Kidney (tissue), 14 donors: ENCODE measurements around the gene EIF2S2. TPM values are rescaled to one million over a fixed set of nuclear protein-coding genes. Genes with fewer than 3 reads are reported as not detected.

ENCODE experiments used
- DNase-seq, 5 donors: peaks; one replicate each; pipeline ENCODE4 v3.0.0-alpha.2; 2013 to 2020
- FAIRE-seq: peaks from 2 replicates; lab custom pipeline; 2012; peaks lifted over from hg19 to GRCh38; lab: Jason Lieb, UNC
- H3K27ac ChIP-seq, 2 donors: one replicate each; pipeline ENCODE4 v1.7.0; 2013; ENCODE audit warnings: low read depth in 2 of 2, low read length in 2 of 2, inconsistent platforms in 1 of 2
- H3K27me3 ChIP-seq: one replicate; pipeline ENCODE4 v1.7.1; 2013; ENCODE audit warnings: low read length, inconsistent platforms; ENCODE audit not compliant: control insufficient read depth, insufficient read depth
- H3K36me3 ChIP-seq, 3 donors: one replicate each; pipeline versions ENCODE4 v1.7.0 to v1.7.1; 2013; ENCODE audit warnings: low read length in 3 of 3, control low read depth in 1 of 3, inconsistent platforms in 1 of 3; ENCODE audit not compliant: insufficient read depth in 3 of 3, control insufficient read depth in 2 of 3
- H3K4me1 ChIP-seq, 3 donors: one replicate each; pipeline versions ENCODE4 v1.7.0 to v1.7.1; 2013; ENCODE audit warnings: low read length in 3 of 3, inconsistent platforms in 1 of 3, low read depth in 1 of 3; ENCODE audit not compliant: control insufficient read depth in 2 of 3, insufficient read depth in 2 of 3
- H3K4me3 ChIP-seq, 3 donors: one replicate each; pipeline versions ENCODE4 v1.7.0 to v1.8.1; 2013; ENCODE audit warnings: low read length in 3 of 3, control low read depth in 1 of 3, inconsistent platforms in 1 of 3
- H3K9ac ChIP-seq, 3 donors: one replicate each; pipeline versions ENCODE4 v1.7.0 to v1.7.1; 2013; ENCODE audit warnings: low read length in 3 of 3, control low read depth in 1 of 3, inconsistent platforms in 1 of 3
- H3K9me3 ChIP-seq, 3 donors: one replicate each; pipeline versions ENCODE4 v1.7.0 to v1.7.1; 2013; ENCODE audit warnings: low read length in 3 of 3, control low read depth in 1 of 3, inconsistent platforms in 1 of 3; ENCODE audit not compliant: control insufficient read depth in 2 of 3, insufficient read depth in 1 of 3
- intact Hi-C: fragments of 100-400 bp; cut with DNase I; formaldehyde crosslinking; loops from one replicate; pipeline ENCODE4 v1.11.1; 2022
- polyA plus RNA-seq: library from polyadenylated mRNA; stranded (reverse); fragments of 350-450 nt; fragmentation: Illumina TruSeq; extraction: RNeasy Lipid Tissue Mini Kit (QIAGEN cat#74804); gene quantifications from one replicate; pipeline ENCODE4 v1.2.3, GENCODE V29; 2014; ENCODE audit warnings: low read depth, low replicate concordance; ENCODE audit not compliant: insufficient read depth
- total RNA-seq: library from RNA; stranded (reverse); fragmentation: NEBNext Ultra II Directional; extraction: Animal tissue kit (Norgen Biotek cat#: 25700); gene quantifications from one replicate; pipeline ENCODE4 v1.2.1, GENCODE V29; 2021
- TF ChIP-seq, protein P1 (sequence below): IDR thresholded peaks from 3 replicates; pipeline ENCODE4 v1.5.1; 2012; ENCODE audit warnings: mild to moderate bottlenecking, moderate library complexity, borderline replicate concordance; ENCODE audit not compliant: insufficient read depth; ENCODE audit errors: extremely low read depth
- donor health status: control.
- donor health status: control.
- donor health status: control.
- donor health status: control.
- donor health status: control.
- donor health status: DM: yes; HTN: yes; CAD: no.
- donor health status: Normal renal cell carcinoma (clear cell type).

Gene EIF2S2
- total and polyA plus RNA-seq, 2 donors from 2014 or later: 51.2 to 60.3 TPM

- no peak overlapping the region for H3K4me3 ChIP-seq
- H3K36me3 ChIP-seq: peaks cover 7 to 41% (median 31%) of the 10 kb centered on the region in 3 donors
- no peaks in the 10 kb centered on the region for H3K27me3 ChIP-seq
- no peaks in the 10 kb centered on the region for H3K4me1 ChIP-seq
- intact Hi-C loops: no loop called here
- FAIRE-seq: no peak
- H3K9ac ChIP-seq: no peak overlapping the region
- no peak for DNase-seq
- no peak overlapping the region for H3K27ac ChIP-seq
- H3K9me3 ChIP-seq: no peaks in the 10 kb centered on the region
- TF ChIP-seq, protein P1, sequence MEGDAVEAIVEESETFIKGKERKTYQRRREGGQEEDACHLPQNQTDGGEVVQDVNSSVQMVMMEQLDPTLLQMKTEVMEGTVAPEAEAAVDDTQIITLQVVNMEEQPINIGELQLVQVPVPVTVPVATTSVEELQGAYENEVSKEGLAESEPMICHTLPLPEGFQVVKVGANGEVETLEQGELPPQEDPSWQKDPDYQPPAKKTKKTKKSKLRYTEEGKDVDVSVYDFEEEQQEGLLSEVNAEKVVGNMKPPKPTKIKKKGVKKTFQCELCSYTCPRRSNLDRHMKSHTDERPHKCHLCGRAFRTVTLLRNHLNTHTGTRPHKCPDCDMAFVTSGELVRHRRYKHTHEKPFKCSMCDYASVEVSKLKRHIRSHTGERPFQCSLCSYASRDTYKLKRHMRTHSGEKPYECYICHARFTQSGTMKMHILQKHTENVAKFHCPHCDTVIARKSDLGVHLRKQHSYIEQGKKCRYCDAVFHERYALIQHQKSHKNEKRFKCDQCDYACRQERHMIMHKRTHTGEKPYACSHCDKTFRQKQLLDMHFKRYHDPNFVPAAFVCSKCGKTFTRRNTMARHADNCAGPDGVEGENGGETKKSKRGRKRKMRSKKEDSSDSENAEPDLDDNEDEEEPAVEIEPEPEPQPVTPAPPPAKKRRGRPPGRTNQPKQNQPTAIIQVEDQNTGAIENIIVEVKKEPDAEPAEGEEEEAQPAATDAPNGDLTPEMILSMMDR: no peak
Observed at GRCh38 chr20:34102342-34102741, 9.7 kb downstream of the EIF2S2 start.

GRCh38 chr20:34100576-34100975 is 11.5 kb downstream of the EIF2S2 start:
- no peaks in the 10 kb centered on the region for H3K27me3 ChIP-seq
- intact Hi-C loops: no loop called here

DNA sequence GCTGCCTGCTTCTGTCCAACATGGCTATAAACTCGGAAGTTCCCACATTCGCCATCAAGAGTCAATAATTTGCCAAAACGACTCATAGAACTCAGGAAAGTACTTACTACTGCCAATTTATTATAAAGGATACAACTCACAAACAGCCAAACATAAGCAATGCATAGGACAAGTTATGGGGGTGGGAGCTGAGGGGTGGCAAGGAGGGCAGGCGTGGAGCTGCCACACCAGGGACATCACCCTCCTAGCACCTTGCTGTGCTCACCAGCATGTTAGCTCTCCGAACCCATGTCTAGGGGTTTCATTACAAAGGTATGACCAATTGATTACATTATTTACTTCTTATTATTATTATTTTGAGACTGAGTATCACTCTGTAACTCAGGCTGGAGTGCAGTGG is 12.4 kb downstream of the EIF2S2 start:
- no peak overlapping the region for H3K9ac ChIP-seq
- H3K36me3 ChIP-seq: peaks cover 11 to 56% (median 40%) of the 10 kb centered on the region in 3 donors
- no peaks in the 10 kb centered on the region for H3K4me1 ChIP-seq
- TF ChIP-seq, protein P1: no peak
- DNase-seq (no peak), FAIRE-seq (no peak)
- H3K9me3 ChIP-seq: no peaks in the 10 kb centered on the region
- H3K27me3 ChIP-seq: no peaks in the 10 kb centered on the region
- no peak overlapping the region for H3K4me3 ChIP-seq
- H3K27ac ChIP-seq: no peak overlapping the region
- intact Hi-C loops: no loop called here

More at GRCh38 chr20:34100576-34100975, 11.5 kb downstream of the EIF2S2 start:
- no peaks in the 10 kb centered on the region for H3K9me3 ChIP-seq
- H3K27ac ChIP-seq: no peak overlapping the region
- H3K9ac ChIP-seq: no peak overlapping the region
- H3K36me3 ChIP-seq: peaks cover 11 to 57% (median 43%) of the 10 kb centered on the region in 3 donors
- TF ChIP-seq, protein P1: no peak
- FAIRE-seq (no peak), DNase-seq (no peak)
- no peaks in the 10 kb centered on the region for H3K4me1 ChIP-seq
- H3K4me3 ChIP-seq: no peak overlapping the region

GRCh38 chr20:34098570-34098969 is 13.5 kb downstream of the EIF2S2 start:
- DNase-seq: no peak
- TF ChIP-seq, protein P1: no peak
- Histone ChIP-seq H3K4me3 (no peak overlapping the region), H3K27ac (no peak overlapping the region), H3K4me1 (no peaks in the 10 kb centered on the region), H3K27me3 (no peaks in the 10 kb centered on the region), H3K36me3 (peaks cover 7 to 53% (median 37%) of the 10 kb centered on the region in 3 donors), H3K9me3 (no peaks in the 10 kb centered on the region), H3K9ac (no peak overlapping the region)
- intact Hi-C loops: no loop called here
- no peak for FAIRE-seq
